CD14-positive monocyte (primary cell): ENCODE measurements around the gene DBN1. TPM values are rescaled to one million over a fixed set of nuclear protein-coding genes. Genes with fewer than 3 reads are reported as not detected.

ENCODE experiments used
- DNase-seq, 3 donors: peaks; one replicate each; pipeline ENCODE4 v3.0.0-alpha.2; 2011 to 2022
- H2AFZ ChIP-seq: 2 replicates; pipeline ENCODE4 v1.6.0; 2012; ENCODE audit warnings: mild to moderate bottlenecking, low read depth, low read length, inconsistent platforms; ENCODE audit not compliant: insufficient read depth, poor library complexity, severe bottlenecking
- H3K27ac ChIP-seq, 2 donors: 1 replicate in 1 of 2; 2 replicates in 1 of 2; pipeline ENCODE4 v1.5.1; 2012 to 2013; ENCODE audit warnings: low read length in 2 of 2, control low read depth in 1 of 2, inconsistent platforms in 1 of 2, low read depth in 1 of 2, mild to moderate bottlenecking in 1 of 2
- H3K27me3 ChIP-seq, 2 donors: one replicate each; pipeline versions ENCODE4 v1.6.0 to v1.6.1; 2011 to 2013; ENCODE audit warnings: low read length in 2 of 2; ENCODE audit not compliant: control insufficient read depth in 2 of 2, insufficient read depth in 2 of 2
- H3K36me3 ChIP-seq, 2 donors: replicated peaks in 1 of 2; 1 replicate in 1 of 2; 2 replicates in 1 of 2; pipeline versions ENCODE4 v1.5.1 to v1.6.1; 2012 to 2013; ENCODE audit warnings: low read length in 2 of 2, control low read depth in 1 of 2, inconsistent platforms in 1 of 2, mild to moderate bottlenecking in 1 of 2; ENCODE audit not compliant: insufficient read depth in 2 of 2, control insufficient read depth in 1 of 2
- H3K4me1 ChIP-seq, 2 donors: 1 replicate in 1 of 2; 2 replicates in 1 of 2; pipeline versions ENCODE4 v1.5.1 to v1.6.1; 2012 to 2013; ENCODE audit warnings: low read length in 2 of 2, control low read depth in 1 of 2, inconsistent platforms in 1 of 2, mild to moderate bottlenecking in 1 of 2, moderate library complexity in 1 of 2; ENCODE audit not compliant: insufficient read depth in 2 of 2, control insufficient read depth in 1 of 2
- H3K4me2 ChIP-seq: replicated peaks from 2 replicates; pipeline ENCODE3; 2012; ENCODE audit warnings: low read length, moderate library complexity, mild to moderate bottlenecking; ENCODE audit not compliant: poor library complexity, severe bottlenecking; ENCODE audit errors: extremely low read depth
- H3K4me3 ChIP-seq, 3 experiments: fragments of 200-600 bp in 1 of 3; sonication (generic) in 1 of 3; replicated peaks in 1 of 3; 1 replicate in 2 of 3; 2 replicates in 1 of 3; pipeline ENCODE4 v1.5.1; 2011 to 2013; ENCODE audit warnings: low read length in 3 of 3, mild to moderate bottlenecking in 3 of 3, control low read depth in 2 of 3, low read depth in 2 of 3, inconsistent platforms in 1 of 3, moderate library complexity in 1 of 3
- H3K79me2 ChIP-seq: 2 replicates; pipeline ENCODE4 v1.6.0; 2012; ENCODE audit warnings: mild to moderate bottlenecking, control low read depth, inconsistent platforms, low read length, moderate library complexity; ENCODE audit not compliant: insufficient read depth
- H3K9ac ChIP-seq: 2 replicates; pipeline ENCODE4 v1.6.0; 2017; ENCODE audit warnings: low read length, mild to moderate bottlenecking; ENCODE audit not compliant: insufficient read depth, poor library complexity, severe bottlenecking
- H3K9me3 ChIP-seq, 2 donors: replicated peaks in 1 of 2; 1 replicate in 1 of 2; 2 replicates in 1 of 2; pipeline versions ENCODE4 v1.5.1 to v1.6.1; 2012 to 2013; ENCODE audit warnings: low read length in 2 of 2, control low read depth in 1 of 2; ENCODE audit not compliant: control insufficient read depth in 1 of 2, insufficient read depth in 1 of 2
- H4K20me1 ChIP-seq: 2 replicates; pipeline ENCODE4 v1.6.0; 2012; ENCODE audit warnings: mild to moderate bottlenecking, low read length, control low read depth, moderate library complexity; ENCODE audit not compliant: insufficient read depth
- H3K27ac Mint-ChIP-seq, 7 donors: one replicate each; pipeline ENCODE4 v1.8.0; 2020; ENCODE audit warnings: mild to moderate bottlenecking in 7 of 7, mixed read lengths in 7 of 7, moderate library complexity in 6 of 7, inconsistent platforms in 2 of 7
- H3K27me3 Mint-ChIP-seq, 3 donors: one replicate each; pipeline ENCODE4 v1.8.0; 2021 to 2022; ENCODE audit warnings: low read depth in 3 of 3, mild to moderate bottlenecking in 3 of 3, mixed read lengths in 3 of 3, moderate library complexity in 3 of 3, inconsistent platforms in 1 of 3
- H3K36me3 Mint-ChIP-seq, 2 donors: one replicate each; pipeline ENCODE4 v1.8.0; 2020; ENCODE audit warnings: mixed read lengths in 2 of 2, inconsistent platforms in 1 of 2, mild to moderate bottlenecking in 1 of 2
- H3K4me1 Mint-ChIP-seq: one replicate; pipeline ENCODE4 v1.8.0; 2020; ENCODE audit warnings: mild to moderate bottlenecking, mixed read lengths
- H3K4me3 Mint-ChIP-seq, 2 donors: one replicate each; pipeline ENCODE4 v1.8.0; 2020; ENCODE audit warnings: mild to moderate bottlenecking in 2 of 2, mixed read lengths in 2 of 2, moderate library complexity in 1 of 2
- H3K9me3 Mint-ChIP-seq, 7 donors: one replicate each; pipeline ENCODE4 v1.8.0; 2020 to 2022; ENCODE audit warnings: mixed read lengths in 7 of 7, mild to moderate bottlenecking in 6 of 7, moderate library complexity in 6 of 7, inconsistent platforms in 2 of 7
- CTCF ChIP-seq: fragments of 200-600 bp; IDR thresholded peaks from one replicate; pipeline ENCODE4 v1.8.0; 2022; ENCODE audit warnings: antibody characterized with exemption, mild to moderate bottlenecking
- WGBS: methylation state at CpG from one replicate; pipeline ENCODE4 v1.1.5; 2013; ENCODE audit warnings: missing lambda C conversion rate; ENCODE audit not compliant: insufficient coverage; 5-methylcytosine and 5-hydroxymethylcytosine counted together
- intact Hi-C, 2 donors: fragments of 100-400 bp; cut with micrococcal nuclease; formaldehyde crosslinking; loops; one replicate each; pipeline versions ENCODE4 v1.15.0 to v1.15.1; 2023
- polyA plus RNA-seq, 3 donors: library from polyadenylated mRNA; depleted of rRNA in 1 of 3; unstranded in 2 of 3; stranded (reverse) in 1 of 3; fragments of 300-500 nt in 2 of 3; fragments of >200 nt in 1 of 3; fragmentation: Illumina TruSeq in 2 of 3; gene quantifications; 1 replicate in 2 of 3; 2 replicates in 1 of 3; pipeline ENCODE4 v1.2.3, GENCODE V29; 2012 to 2021

Gene DBN1
- polyA plus RNA-seq, 3 donors, result 0.71 to 1.6 (median 0.73) TPM

- WGBS, result 97% methylated on average over 48 of the region's 54 CpGs
- Histone ChIP-seq H3K4me1 (peaks cover 55 to 62% of the 10 kb centered on the region in 2 donors), H3K79me2 (peaks cover 32% of the 10 kb centered on the region), H3K27me3 (no peaks in the 10 kb centered on the region), H3K9ac (no peak overlapping the region), H4K20me1 (peaks cover 35% of the 10 kb centered on the region), H3K27ac (peak overlapping the region in 1 of 2 donors; percentile 98), H3K9me3 (no peaks in the 10 kb centered on the region), H3K4me3 (no peak overlapping the region), H3K4me2 (no peak overlapping the region), H2AFZ (no peak overlapping the region), H3K36me3 (peaks cover 38 to 54% of the 10 kb centered on the region in 2 donors)
- Mint-ChIP-seq H3K27ac (peak overlapping the region in 6 of 7 donors; percentile 69 to 99 (median 98)), H3K4me1 (peaks cover 51% of the 10 kb centered on the region), H3K27me3 (peaks cover 2 to 6% (median 4%) of the 10 kb centered on the region in 3 donors), H3K36me3 (peaks cover 51 to 64% of the 10 kb centered on the region in 2 donors), H3K4me3 (no peak overlapping the region), H3K9me3 (peaks cover 0 to 2% (median 0%) of the 10 kb centered on the region in 7 donors)
- no peak for TF ChIP-seq CTCF
- intact Hi-C loops, result loop anchor here in 1 of 2 donors (10.0 kb wide), 1 partner anchor 53 kb away; no protein-coding TSS in a partner anchor
- no peak for DNase-seq
Measured at GRCh38 chr5:177491983-177492746, 18.7 kb upstream of the DBN1 start.

GRCh38 chr5:177491429-177491945, 18.1 kb upstream of the DBN1 start:
- H3K27ac Mint-ChIP-seq, result peak overlapping the region in 2 of 7 donors; percentile 18 to 68
- Histone ChIP-seq H3K27ac (no peak overlapping the region), H3K4me1 (peaks cover 52 to 58% of the 10 kb centered on the region in 2 donors), H2AFZ (no peak overlapping the region), H3K27me3 (no peaks in the 10 kb centered on the region), H3K4me2 (no peak overlapping the region), H3K79me2 (peaks cover 26% of the 10 kb centered on the region), H3K36me3 (peaks cover 40 to 58% of the 10 kb centered on the region in 2 donors), H3K9me3 (no peaks in the 10 kb centered on the region), H3K4me3 (no peak overlapping the region), H4K20me1 (peaks cover 35% of the 10 kb centered on the region), H3K9ac (no peak overlapping the region)
- H3K9me3 Mint-ChIP-seq, result peaks cover 0 to 4% (median 0%) of the 10 kb centered on the region in 7 donors
- intact Hi-C loops, result loop anchor here in 1 of 2 donors (10.0 kb wide), 1 partner anchor 53 kb away; no protein-coding TSS in a partner anchor
- H3K4me3 Mint-ChIP-seq, result no peak overlapping the region
- H3K27me3 Mint-ChIP-seq, result peaks cover 3 to 9% (median 4%) of the 10 kb centered on the region in 3 donors
- H3K36me3 Mint-ChIP-seq, result peaks cover 54 to 71% of the 10 kb centered on the region in 2 donors
- peaks cover 50% of the 10 kb centered on the region for H3K4me1 Mint-ChIP-seq
- peak; percentile 81 for TF ChIP-seq CTCF
- 88% methylated on average over 30 of the region's 43 CpGs for WGBS
- no peak for DNase-seq
